ENCODE measurements around the gene CSTF2. TPM values are rescaled to one million over a fixed set of nuclear protein-coding genes. Genes with fewer than 3 reads are reported as not detected.

The CSTF2 gene
- total RNA-seq, 4 donors from 2014 or later, result 15.3 to 26.5 (median 18.0) TPM

DNA sequence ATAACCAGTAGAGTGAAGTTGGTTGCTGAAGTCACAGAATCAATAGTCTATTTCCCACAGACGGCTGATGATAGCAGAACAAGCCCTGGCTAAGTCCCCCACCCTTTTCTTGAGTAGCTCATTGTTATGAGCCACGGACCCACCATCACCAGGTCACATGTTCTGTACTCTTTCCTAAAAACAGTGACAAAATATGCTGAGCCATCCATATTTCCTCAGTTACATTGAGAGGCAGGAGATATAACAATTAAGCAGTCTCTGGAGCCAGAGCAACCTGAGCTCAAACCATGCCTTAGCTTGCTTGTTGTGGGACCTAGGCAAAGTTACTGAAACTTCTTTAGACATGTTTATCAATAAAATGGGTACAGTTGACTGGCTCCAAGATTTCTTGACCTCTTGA is 2.9 kb upstream of the CSTF2 start:
- Histone ChIP-seq H3K27ac (no peak overlapping the region), H3K36me3 (no peaks in the 10 kb centered on the region), H3K9me3 (no peaks in the 10 kb centered on the region), H3K4me1 (peaks cover 0 to 5% (median 1%) of the 10 kb centered on the region in 4 donors), H3K27me3 (no peaks in the 10 kb centered on the region), H3K4me3 (no peak overlapping the region)
- TF ChIP-seq POLR2A (IDR thresholded peaks at IDR 0.05), result no peak
- TF ChIP-seq, protein P1, sequence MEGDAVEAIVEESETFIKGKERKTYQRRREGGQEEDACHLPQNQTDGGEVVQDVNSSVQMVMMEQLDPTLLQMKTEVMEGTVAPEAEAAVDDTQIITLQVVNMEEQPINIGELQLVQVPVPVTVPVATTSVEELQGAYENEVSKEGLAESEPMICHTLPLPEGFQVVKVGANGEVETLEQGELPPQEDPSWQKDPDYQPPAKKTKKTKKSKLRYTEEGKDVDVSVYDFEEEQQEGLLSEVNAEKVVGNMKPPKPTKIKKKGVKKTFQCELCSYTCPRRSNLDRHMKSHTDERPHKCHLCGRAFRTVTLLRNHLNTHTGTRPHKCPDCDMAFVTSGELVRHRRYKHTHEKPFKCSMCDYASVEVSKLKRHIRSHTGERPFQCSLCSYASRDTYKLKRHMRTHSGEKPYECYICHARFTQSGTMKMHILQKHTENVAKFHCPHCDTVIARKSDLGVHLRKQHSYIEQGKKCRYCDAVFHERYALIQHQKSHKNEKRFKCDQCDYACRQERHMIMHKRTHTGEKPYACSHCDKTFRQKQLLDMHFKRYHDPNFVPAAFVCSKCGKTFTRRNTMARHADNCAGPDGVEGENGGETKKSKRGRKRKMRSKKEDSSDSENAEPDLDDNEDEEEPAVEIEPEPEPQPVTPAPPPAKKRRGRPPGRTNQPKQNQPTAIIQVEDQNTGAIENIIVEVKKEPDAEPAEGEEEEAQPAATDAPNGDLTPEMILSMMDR (IDR thresholded peaks at IDR 0.05), result no peak
- TF ChIP-seq POLR2AphosphoS5 (IDR thresholded peaks at IDR 0.05), result no peak
- no peak for TF ChIP-seq EP300 (IDR thresholded peaks at IDR 0.05; ENCODE audit: low read depth)
- intact Hi-C loops (cut with DNase I; ENCODE audit: low total_unique reads) (no loop called here), in situ Hi-C loops (cut with MboI; ENCODE audit: low pct_ligation_motif_present in 1 of 4, low pct_unique_long_range_greater_than_20kb in 1 of 4, low sequenced_read_pairs in 3 of 4) (no loop called here)
- WGBS, 2 donors (ENCODE audit: low coverage in 1 of 2), result 80% methylated on average over 2 of the region's 2 CpGs; no CpG with 5 or more reads in 1 of the 2 donors
- DNase-seq, result no peak

DNA sequence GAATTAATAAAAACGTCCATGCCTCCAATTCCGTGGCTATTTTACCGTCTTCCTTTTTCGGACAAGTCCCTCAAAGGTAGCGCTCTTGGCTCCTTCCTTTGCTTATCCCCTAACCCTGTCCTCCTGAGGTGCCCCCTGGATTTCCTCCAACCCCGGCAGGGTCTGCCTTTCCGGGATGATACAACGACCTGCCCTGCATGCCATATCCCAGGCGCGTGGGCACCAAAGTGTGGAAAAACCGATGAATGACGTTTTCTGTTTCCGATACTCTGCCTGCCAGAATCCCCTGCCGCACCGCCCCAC is 706 bp upstream of the CSTF2 start:
- no peak for DNase-seq
- TF ChIP-seq, protein P1 (IDR thresholded peaks at IDR 0.05), result no peak
- TF ChIP-seq EP300 (IDR thresholded peaks at IDR 0.05; ENCODE audit: low read depth) (no peak), POLR2AphosphoS5 (IDR thresholded peaks at IDR 0.05) (no peak), POLR2A (IDR thresholded peaks at IDR 0.05) (no peak)
- in situ Hi-C loops (cut with MboI; ENCODE audit: low pct_ligation_motif_present in 1 of 4, low pct_unique_long_range_greater_than_20kb in 1 of 4, low sequenced_read_pairs in 3 of 4), result no loop called here
- 28 to 52% methylated on average over 5 to 15 of the region's 15 CpGs for WGBS, 2 donors (ENCODE audit: low coverage in 1 of 2)
- no peaks in the 10 kb centered on the region for H3K27me3 ChIP-seq
- intact Hi-C loops (cut with DNase I; ENCODE audit: low total_unique reads), result no loop called here
- H3K9me3 ChIP-seq, result no peaks in the 10 kb centered on the region
- peak overlapping the region in 3 of 4 donors; percentile 41 to 74 (median 53) for H3K4me3 ChIP-seq
- H3K4me1 ChIP-seq, result peaks cover 0 to 5% (median 0%) of the 10 kb centered on the region in 4 donors
- peaks cover 0 to 4% (median 0%) of the 10 kb centered on the region in 4 donors for H3K36me3 ChIP-seq
- H3K27ac ChIP-seq, result peak overlapping the region; percentile 64 to 87 (median 81)

DNA sequence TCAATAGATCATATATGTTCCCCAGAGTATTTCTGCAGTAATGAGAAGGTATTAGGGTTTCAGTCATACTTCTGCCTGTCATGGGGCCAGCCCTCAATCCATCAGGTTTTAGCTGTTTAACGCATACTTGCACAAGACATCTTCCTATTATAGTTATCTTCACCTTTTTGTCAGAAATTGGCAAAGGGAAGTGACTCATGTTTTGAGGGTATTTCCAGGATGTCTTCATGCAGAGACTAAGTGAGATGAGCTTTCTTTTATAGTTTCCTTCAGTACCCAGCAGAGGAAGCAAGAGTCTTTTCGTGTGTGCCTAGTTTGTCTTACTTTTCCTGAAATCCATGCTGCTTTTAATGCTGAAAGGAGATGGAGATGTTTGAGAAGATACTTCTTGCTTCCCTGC is 9.5 kb downstream of the CSTF2 start:
- 23 to 60% methylated on average over 2 of the region's 2 CpGs for WGBS, 2 donors (ENCODE audit: low coverage in 1 of 2)
- no peak overlapping the region for H3K27ac ChIP-seq
- no peak for DNase-seq
- H3K9me3 ChIP-seq, result no peaks in the 10 kb centered on the region
- H3K27me3 ChIP-seq, result no peaks in the 10 kb centered on the region
- intact Hi-C loops (cut with DNase I; ENCODE audit: low total_unique reads) (no loop called here), in situ Hi-C loops (cut with MboI; ENCODE audit: low pct_ligation_motif_present in 1 of 4, low pct_unique_long_range_greater_than_20kb in 1 of 4, low sequenced_read_pairs in 3 of 4) (no loop called here)
- TF ChIP-seq POLR2AphosphoS5 (IDR thresholded peaks at IDR 0.05), result no peak
- TF ChIP-seq POLR2A (IDR thresholded peaks at IDR 0.05), result no peak
- TF ChIP-seq EP300 (IDR thresholded peaks at IDR 0.05; ENCODE audit: low read depth), result no peak
- TF ChIP-seq, protein P1 (IDR thresholded peaks at IDR 0.05), result no peak
- H3K36me3 ChIP-seq, result no peaks in the 10 kb centered on the region
- H3K4me3 ChIP-seq, result no peak overlapping the region
- no peaks in the 10 kb centered on the region for H3K4me1 ChIP-seq

DNA sequence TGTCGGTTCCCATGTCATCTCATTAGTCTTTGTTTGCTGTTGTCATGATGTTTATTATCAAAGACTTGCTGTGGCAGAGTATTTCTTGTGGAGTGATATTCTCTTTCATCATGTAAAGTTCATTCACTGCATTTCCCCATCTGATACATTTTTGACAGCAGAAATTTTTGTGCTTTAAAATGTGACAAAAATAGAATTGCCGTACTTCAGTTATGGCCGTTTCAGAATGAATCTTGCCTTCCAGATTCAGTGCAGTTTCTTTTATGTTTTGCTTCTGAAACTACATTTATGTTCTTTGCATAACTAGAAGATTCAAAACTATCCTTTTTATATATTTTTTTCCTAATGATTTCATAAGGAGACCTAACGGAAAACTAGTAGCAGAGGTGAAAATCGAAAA is 10.0 kb downstream of the CSTF2 start:
- intact Hi-C loops (cut with DNase I; ENCODE audit: low total_unique reads), result no loop called here
- H3K27ac ChIP-seq, result no peak overlapping the region

More for the DNA sequence above, 10.0 kb downstream of the CSTF2 start:
- H3K4me3 ChIP-seq, result no peak overlapping the region
- in situ Hi-C loops (cut with MboI; ENCODE audit: low pct_ligation_motif_present in 1 of 4, low pct_unique_long_range_greater_than_20kb in 1 of 4, low sequenced_read_pairs in 3 of 4), result no loop called here
- no peaks in the 10 kb centered on the region for H3K4me1 ChIP-seq
- H3K9me3 ChIP-seq, result no peaks in the 10 kb centered on the region
- TF ChIP-seq POLR2A (IDR thresholded peaks at IDR 0.05) (no peak), EP300 (IDR thresholded peaks at IDR 0.05; ENCODE audit: low read depth) (no peak)
- TF ChIP-seq, protein P1 (IDR thresholded peaks at IDR 0.05), result no peak
- no peak for DNase-seq
- WGBS, 2 donors (ENCODE audit: low coverage in 1 of 2), result 73 to 78% methylated on average over 4 to 5 of the region's 5 CpGs
- H3K27me3 ChIP-seq, result no peaks in the 10 kb centered on the region
- H3K36me3 ChIP-seq, result no peaks in the 10 kb centered on the region
